ENCODE measurements around the gene MEGF9.

MEGF9 gene

DNA sequence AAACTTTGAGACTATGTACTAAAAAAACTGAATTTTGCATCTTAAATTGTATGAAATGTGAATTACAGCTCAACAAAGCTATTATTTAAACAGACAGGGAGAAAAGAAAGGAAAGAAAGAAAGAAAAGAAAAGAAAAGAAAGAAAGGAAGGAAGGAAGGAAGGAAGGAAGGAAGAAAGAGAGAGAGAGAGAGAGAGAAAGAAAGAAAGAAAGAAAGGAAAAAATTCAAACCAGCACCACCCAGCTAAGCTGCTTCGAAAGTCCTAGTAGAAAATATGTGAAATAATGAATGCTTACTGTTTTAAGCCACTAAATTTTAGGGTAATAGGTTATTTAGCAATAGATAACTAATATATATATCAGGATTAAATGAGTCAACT is 102.6 kb downstream of the MEGF9 start:
- Histone ChIP-seq H3K4me3 (ENCODE audit: low read depth, low read length) (no peak overlapping the region), H3K27ac (no peak overlapping the region), H3K36me3 (replicated peaks) (no peaks in the 10 kb centered on the region), H3K27me3 (replicated peaks) (no peaks in the 10 kb centered on the region)
- no peak for DNase-seq
- TF ChIP-seq, protein P1, sequence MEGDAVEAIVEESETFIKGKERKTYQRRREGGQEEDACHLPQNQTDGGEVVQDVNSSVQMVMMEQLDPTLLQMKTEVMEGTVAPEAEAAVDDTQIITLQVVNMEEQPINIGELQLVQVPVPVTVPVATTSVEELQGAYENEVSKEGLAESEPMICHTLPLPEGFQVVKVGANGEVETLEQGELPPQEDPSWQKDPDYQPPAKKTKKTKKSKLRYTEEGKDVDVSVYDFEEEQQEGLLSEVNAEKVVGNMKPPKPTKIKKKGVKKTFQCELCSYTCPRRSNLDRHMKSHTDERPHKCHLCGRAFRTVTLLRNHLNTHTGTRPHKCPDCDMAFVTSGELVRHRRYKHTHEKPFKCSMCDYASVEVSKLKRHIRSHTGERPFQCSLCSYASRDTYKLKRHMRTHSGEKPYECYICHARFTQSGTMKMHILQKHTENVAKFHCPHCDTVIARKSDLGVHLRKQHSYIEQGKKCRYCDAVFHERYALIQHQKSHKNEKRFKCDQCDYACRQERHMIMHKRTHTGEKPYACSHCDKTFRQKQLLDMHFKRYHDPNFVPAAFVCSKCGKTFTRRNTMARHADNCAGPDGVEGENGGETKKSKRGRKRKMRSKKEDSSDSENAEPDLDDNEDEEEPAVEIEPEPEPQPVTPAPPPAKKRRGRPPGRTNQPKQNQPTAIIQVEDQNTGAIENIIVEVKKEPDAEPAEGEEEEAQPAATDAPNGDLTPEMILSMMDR (IDR thresholded peaks at IDR 0.05; ENCODE audit: low read depth, low read length, missing control alignments), result no peak
- in situ Hi-C loops (cut with HindIII; ENCODE audit: low pct_ligation_motif_present, low sequenced_read_pairs), result no loop called here

DNA sequence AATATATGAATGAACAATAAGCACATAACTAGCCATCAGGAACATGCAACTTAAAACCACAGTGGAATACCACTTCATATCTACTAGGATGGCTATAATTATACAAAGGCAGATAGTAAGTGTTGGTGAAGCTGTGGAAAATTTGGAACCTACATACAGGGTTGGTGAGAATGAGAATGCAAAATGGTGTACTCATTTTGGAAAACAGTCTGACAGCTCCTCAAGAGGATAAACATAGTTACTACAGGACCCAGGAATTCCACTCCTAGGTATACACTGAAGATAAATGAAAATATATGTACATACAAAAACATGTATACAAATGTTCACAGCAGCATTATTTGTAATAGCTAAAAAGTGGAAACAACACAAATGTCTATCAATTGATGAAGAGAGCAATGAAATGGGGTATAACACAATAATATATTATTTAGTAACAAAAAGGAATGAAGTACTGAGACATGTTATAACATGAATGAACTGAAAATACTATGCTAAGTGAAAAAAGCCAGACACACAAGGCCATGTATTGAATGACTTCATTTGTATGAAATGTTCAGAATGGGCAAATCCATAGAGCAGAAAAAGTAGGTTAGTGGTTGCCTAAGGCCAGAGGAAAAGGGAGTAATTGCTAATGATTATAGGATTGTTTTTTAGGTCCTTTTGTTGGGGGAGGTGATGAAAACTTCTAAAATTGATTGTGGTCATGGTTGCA is 103.1 kb downstream of the MEGF9 start:
- DNase-seq, result no peak
- no peaks in the 10 kb centered on the region for H3K27me3 ChIP-seq (replicated peaks)
- in situ Hi-C loops (cut with HindIII; ENCODE audit: low pct_ligation_motif_present, low sequenced_read_pairs), result no loop called here
- H3K27ac ChIP-seq, result no peak overlapping the region
- TF ChIP-seq, protein P1 (IDR thresholded peaks at IDR 0.05; ENCODE audit: low read depth, low read length, missing control alignments), result peak; percentile 25
- no peaks in the 10 kb centered on the region for H3K36me3 ChIP-seq (replicated peaks)
- H3K4me3 ChIP-seq (ENCODE audit: low read depth, low read length), result no peak overlapping the region

DNA sequence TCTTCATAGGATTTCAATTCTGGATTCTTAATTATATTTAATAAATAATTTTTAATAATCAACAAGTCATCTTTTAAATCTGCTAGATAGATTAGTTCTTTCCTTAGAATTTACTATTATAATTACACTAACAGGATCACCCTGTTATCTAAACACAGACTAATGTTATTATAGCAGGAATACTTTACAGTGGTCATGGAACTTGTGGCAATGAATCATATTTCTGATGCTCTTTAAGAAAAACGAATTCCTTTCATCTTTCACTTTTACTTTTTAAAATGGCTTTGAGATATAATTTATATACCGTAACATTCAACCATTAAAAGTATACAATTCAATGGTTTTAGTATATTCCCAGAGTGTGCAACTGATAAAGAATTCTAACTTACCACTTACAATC is 104.6 kb downstream of the MEGF9 start:
- Histone ChIP-seq H3K4me3 (ENCODE audit: low read depth, low read length) (no peak overlapping the region), H3K36me3 (replicated peaks) (no peaks in the 10 kb centered on the region), H3K27me3 (replicated peaks) (no peaks in the 10 kb centered on the region), H3K27ac (peak overlapping the region; percentile 1)
- no peak for DNase-seq
- in situ Hi-C loops (cut with HindIII; ENCODE audit: low pct_ligation_motif_present, low sequenced_read_pairs), result no loop called here
- TF ChIP-seq, protein P1 (IDR thresholded peaks at IDR 0.05; ENCODE audit: low read depth, low read length, missing control alignments), result no peak

DNA sequence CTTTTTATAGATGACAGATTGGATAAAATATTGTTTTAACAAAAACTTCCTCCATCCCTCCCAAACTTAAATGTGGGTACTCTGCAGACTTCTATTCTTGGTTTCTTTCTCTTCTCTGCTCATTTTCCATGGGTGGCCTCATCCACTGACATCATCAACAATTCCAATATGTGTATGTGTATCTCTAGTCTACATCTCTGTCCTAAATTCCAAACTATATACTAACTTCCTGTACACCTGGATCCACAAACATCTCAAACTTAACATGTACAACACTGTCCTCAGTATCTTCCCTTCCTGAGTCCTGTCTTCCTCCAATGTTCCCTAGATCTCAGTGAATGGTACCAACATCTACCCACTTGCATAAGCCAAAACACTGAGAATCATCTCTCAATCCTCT is 105.8 kb downstream of the MEGF9 start:
- in situ Hi-C loops (cut with HindIII; ENCODE audit: low pct_ligation_motif_present, low sequenced_read_pairs), result no loop called here
- TF ChIP-seq, protein P1 (IDR thresholded peaks at IDR 0.05; ENCODE audit: low read depth, low read length, missing control alignments), result no peak
- no peak for DNase-seq
- H3K27ac ChIP-seq, result no peak overlapping the region
- H3K27me3 ChIP-seq (replicated peaks), result no peaks in the 10 kb centered on the region
- H3K36me3 ChIP-seq (replicated peaks), result no peaks in the 10 kb centered on the region
- H3K4me3 ChIP-seq (ENCODE audit: low read depth, low read length), result no peak overlapping the region

DNA sequence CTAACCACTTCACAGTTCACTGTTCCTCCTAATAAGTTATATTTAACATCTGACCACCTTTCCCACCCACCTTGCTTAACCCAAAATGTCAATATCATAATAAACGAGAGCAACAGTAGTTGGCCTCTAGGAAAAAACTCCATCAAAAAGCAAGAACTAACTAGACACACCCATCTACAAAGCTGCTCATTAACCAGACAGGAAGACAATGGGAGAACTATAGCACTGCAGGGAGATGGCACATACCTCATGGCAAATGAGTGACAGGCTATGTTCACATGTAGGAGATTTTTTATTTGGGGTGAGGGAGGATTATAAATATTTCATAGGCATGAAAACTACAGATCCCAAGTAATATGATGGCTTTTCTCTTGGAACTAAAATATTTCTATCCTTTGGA is 110.7 kb downstream of the MEGF9 start:
- in situ Hi-C loops (cut with HindIII; ENCODE audit: low pct_ligation_motif_present, low sequenced_read_pairs), result no loop called here
- TF ChIP-seq, protein P1 (IDR thresholded peaks at IDR 0.05; ENCODE audit: low read depth, low read length, missing control alignments), result no peak
- H3K27me3 ChIP-seq (replicated peaks), result no peaks in the 10 kb centered on the region
- no peak for DNase-seq
- H3K36me3 ChIP-seq (replicated peaks), result no peaks in the 10 kb centered on the region
- no peak overlapping the region for H3K27ac ChIP-seq
- H3K4me3 ChIP-seq (ENCODE audit: low read depth, low read length), result no peak overlapping the region

DNA sequence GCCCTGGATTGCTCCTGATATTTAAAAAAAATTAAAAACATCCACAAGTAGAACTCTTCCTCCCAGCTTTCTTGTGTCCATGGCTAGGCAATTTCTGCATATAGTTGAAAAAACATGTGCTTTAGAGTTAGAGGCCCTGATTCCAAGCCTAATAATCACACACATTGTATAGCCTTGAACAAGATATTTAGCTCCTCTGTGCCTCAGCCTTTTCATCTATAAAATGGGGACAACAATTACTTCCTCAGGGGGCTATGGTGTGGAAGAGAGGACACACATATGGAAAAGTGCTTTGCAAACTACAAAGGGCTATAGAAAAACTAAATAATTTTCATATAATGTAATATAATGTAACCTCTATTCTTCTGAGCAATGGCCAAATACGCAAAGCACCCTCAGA is 111.3 kb downstream of the MEGF9 start:
- TF ChIP-seq, protein P1 (IDR thresholded peaks at IDR 0.05; ENCODE audit: low read depth, low read length, missing control alignments), result no peak
- no peaks in the 10 kb centered on the region for H3K36me3 ChIP-seq (replicated peaks)
- in situ Hi-C loops (cut with HindIII; ENCODE audit: low pct_ligation_motif_present, low sequenced_read_pairs), result no loop called here
- H3K27me3 ChIP-seq (replicated peaks), result no peaks in the 10 kb centered on the region
- no peak overlapping the region for H3K27ac ChIP-seq
- DNase-seq, result no peak
- no peak overlapping the region for H3K4me3 ChIP-seq (ENCODE audit: low read depth, low read length)
